UCSD-AML1 (cell line): ENCODE results near the gene C6.
"Not testable (repeated sequence)": the region's sequence is repeated elsewhere in the genome, so short reads cannot be mapped to it uniquely, and the experiment has no call there.

Experiments used
- DNase-seq: peaks from one replicate; lab custom pipeline; 2025; ENCODE audit not compliant: unreplicated experiment; lab: John Stamatoyannopoulos, UW

The C6 gene

GRCh38 chr5:41213340-41213739 is at the start of gene C6:
C6 (minus strand) TSS chr5:41213532; CDS start chr5:41203230, 10,302 bp downstream.
- DNase-seq, result no peak

GRCh38 chr5:41256400-41256799 is 43.1 kb upstream of the C6 start:
- no peak for DNase-seq

DNA sequence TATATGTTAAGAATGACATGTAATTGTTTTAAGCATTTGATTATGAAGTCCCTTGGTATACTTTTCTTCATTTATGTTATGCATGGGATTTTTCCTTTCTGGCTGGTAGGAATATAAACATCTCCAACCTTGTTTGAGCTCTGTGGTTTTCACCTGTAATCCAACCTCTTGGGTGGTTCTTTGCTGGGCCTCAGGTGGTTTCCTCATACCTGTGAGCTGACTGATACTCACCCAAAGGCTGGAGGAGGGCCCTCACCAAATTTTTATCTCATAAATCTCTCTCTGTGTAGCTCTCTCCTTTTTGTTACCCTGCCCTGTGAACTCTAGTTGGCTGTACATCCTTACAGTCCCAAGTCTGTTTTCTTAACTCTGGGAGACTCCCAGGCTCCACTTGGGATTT is 39.8 kb upstream of the C6 start:
- DNase-seq, result no peak

- no peak for DNase-seq
Measured at GRCh38 chr5:41252036-41252435, 38.7 kb upstream of the C6 start.

GRCh38 chr5:41250351-41250987 is 37.1 kb upstream of the C6 start:
- DNase-seq, result no peak

DNA sequence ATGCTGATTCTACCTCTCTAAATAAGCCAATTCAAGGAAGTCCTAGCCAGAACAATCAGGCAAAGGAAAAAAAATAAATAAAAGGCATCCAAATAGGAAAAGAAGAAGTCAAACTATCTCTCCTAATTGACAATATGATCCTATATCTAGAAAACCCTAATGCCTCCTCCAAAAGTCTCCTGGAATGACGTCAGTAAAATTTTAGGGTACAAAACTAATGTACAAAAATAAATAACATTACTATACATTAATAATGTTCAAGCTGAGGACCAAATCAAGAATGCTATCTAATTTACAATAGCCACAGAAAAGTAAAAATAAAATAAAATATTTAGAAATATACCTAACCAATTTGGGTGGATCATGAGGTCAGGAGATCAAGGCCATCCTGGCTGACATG is 33.8 kb upstream of the C6 start:
- no peak for DNase-seq

DNA sequence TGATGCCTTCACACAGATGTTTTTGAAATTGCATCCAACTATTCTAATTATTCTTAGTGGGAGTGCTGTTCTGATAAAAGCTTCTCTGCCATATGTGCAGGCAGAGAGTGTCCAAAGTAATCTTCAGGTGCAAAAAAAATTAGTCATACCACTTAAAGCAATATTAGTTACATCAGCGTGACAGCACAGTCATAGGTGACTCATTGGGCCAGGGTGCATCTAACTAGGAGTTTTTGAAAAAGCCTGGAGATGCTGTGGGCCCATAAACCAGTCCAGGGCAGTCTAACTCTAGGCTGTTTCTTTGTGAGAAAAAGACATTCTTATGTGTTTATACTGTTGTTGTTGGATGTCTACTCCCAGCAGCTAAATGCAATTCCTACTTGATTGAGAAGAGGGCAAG is 33.0 kb upstream of the C6 start:
- DNase-seq, result no peak

DNA sequence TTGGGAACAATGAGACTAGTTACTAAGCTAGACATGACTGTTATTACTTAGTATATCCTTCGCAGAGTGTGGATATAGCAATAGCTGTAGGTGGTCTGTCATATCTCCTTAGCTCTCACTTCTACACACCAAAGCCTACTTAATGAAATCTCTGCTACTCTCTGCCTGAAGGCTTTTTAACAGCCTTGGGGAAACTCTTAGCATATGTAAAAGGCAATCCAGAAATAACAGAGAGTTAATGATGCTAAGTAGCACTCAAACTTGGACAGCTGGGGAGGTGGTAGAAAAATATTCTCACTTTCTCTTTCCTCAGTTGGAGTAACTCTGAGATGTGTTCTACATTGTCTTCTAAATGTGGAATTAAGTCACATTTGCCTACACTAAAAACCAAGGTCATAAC is 30.2 kb upstream of the C6 start:
- no peak for DNase-seq

DNA sequence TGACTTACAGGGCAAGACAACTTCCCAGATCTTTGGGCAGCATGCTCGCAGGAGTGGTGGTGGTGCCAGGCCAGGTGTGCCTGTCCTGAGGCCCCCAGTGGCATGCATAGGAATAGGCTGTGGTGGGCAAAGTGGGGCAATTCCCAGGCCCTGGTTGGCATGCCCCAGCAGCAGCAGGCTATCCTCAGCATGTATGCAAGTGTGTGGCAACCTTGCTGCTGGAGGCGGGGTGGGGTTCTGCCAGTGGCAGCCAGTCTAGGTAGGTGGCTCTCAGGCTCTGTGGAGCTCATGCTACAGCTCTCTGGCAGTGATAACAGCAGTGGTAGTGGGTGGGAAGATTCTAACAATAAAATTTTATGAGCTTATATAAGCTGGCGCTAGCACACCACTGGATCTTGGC is 27.7 kb upstream of the C6 start:
- DNase-seq, result no peak

DNA sequence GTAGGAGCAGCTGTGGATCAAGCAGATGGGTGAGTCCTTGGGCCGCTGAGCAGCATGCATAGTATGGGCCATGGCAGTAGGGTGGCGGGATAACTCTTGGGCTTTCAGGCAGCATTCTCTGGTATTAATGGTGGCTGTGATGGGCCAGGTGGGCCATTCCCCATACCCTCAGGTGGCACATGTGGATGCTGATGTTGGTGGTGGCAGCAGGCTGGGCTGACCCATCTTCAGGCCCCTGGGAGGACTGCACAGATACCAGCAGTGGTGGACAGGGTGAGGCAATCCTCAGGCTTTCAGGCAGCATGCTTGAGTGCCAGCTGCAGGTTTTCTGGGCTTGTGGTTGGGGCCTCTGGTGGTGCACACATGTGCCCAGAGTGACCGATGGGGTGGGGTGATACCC is 27.1 kb upstream of the C6 start:
- no peak for DNase-seq

DNA sequence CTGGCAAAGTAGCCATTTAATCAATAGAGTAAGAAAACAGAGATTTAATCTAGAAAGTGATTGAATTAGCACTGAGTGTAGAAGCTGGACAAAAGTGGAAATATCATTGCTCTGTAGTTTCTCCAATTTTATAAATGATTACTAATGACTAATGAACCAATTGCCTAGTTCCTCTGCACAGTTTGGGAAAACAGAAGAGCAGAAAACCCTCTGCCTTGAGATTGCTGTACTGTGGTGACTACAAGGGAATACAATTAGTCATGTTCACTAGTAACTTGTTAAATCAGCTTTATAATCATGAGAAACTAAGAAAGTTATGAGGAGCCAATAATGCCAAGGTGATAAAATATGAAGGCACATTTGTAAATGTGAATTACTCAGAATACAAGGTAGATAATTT is 21.1 kb upstream of the C6 start:
- no peak for DNase-seq

- DNase-seq, result no peak
Measured at GRCh38 chr5:41232797-41233196, 19.5 kb upstream of the C6 start.

DNA sequence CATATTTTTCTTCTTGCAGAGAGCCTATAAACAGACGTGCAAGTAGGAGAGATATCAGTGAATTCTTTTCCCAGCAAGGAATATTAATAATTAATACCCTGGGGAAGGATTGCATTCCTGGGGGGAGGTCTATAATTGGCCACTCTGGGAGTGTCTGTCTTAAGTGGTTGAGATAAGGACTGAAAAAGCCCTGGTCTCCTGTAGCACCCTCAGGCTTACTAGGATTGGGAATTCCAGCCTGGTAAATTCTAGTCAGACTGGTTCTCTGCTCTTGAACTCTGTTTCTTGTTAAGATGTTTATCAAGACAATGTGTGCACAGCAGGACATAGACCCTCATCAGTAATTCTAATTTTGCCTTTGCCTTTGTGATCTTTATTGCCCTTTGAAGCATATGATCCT is 16.9 kb upstream of the C6 start:
- DNase-seq, result not testable (repeated sequence)

DNA sequence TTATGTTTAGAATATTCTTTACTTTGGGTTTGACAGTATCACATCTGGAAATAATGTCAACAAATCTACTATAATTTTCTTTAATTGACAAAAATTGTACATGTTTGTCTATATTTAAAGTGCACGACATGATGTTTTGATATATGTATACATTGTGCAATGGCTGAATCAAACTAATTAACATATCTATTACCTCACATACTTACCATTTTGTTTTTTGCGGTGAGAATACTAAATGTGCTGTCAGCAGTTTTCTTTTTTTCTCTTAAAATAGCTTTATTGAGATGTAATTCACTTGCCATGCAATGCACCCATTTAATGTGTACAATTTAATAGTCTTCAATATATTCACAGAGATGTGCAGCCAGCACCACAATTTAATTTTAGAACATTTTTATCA is 10.6 kb upstream of the C6 start:
- DNase-seq, result no peak

- no peak for DNase-seq
Measured at GRCh38 chr5:41219658-41220269, 6.4 kb upstream of the C6 start.

DNA sequence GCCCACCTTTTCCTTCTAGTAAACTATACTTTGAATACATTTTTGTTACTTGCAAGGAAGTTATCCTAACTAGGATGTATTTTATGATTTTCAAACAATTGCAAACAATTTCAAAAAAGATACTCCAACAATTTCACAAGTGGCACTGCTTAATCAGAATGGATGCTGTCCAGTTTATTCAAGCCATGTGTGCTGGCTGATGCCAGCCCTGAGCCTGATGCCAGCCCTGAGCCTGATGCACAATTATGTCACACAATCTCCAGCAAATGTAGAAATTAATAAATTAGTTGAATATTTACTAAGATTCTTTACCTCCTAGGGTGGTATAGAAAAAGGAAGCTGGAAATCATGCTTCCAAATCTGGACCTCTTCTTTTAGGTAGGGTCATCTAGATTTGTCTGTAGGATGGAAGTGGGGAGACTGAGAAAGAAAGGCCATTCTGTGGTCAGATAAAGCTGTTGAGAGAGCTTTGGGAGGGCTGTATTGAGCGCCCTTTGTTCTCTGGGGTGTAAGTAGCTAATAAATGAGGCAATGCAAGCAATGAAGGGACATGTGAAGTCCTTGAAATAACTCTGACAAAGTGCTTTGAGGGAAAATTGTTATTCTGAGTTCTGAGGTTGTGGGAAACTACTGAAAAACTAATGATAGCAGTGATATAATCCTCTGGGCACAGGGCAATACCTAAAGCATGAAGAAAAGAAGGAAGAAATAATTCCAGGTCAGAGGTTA is 5.8 kb upstream of the C6 start:
- no peak for DNase-seq

- no peak for DNase-seq
Measured at GRCh38 chr5:41214182-41214581, 850 bp upstream of the C6 start.

DNA sequence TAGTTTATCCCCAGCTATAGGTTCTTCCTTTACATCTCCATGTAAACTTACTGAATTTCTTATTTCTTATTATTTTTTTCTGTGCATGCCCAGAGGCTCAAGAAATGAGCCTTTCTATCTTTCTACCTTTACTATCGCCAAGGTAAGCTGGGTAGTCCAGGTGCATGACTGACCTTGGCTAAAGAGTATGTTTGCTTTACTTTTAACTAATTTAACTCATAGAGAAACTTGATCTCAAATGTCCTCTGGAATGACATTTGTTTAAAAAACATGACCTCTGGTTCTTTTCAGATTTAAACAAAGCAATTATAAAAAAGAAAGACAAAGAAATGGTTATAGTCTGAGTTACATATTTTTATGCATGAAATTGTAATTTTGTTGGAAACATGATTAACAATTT is 397 bp downstream of the C6 start:
- DNase-seq, result no peak

GRCh38 chr5:41211417-41211816 is 1.9 kb downstream of the C6 start:
- no peak for DNase-seq

DNA sequence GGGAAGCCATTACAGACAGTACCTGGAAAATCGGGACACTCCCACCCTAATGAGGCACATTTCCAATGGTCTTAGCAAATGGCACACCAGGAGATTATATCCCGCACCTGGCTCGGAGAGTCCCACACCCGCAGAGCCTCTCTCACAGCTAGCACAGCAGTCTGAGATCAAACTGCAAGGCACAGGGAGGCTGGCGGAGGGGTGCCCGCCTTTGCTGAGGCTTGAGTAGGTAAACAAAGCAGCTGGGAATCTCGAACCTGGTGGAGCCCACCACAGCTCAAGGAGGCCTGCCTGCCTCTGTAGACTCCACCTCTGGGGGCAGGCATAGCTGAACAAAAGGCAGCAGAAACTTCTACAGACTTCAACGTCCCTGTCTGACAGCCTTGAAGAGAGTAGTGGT is 7.9 kb downstream of the C6 start:
- DNase-seq, result not testable (repeated sequence)

- DNase-seq, result no peak
Measured at GRCh38 chr5:41203033-41203432, 10.3 kb downstream of the C6 start.

GRCh38 chr5:41201082-41201772 is 12.1 kb downstream of the C6 start:
- DNase-seq, result no peak
